NCI-H2171 (cell line): ENCODE results near the gene LMAN2.

Source experiments
- DNase-seq: peaks from one replicate; lab custom pipeline; 2025; lab: John Stamatoyannopoulos, UW

Gene LMAN2

GRCh38 chr5:177351392-177352329 lies at the start of gene LMAN2:
Gene LMAN2, minus strand, starts transcription at chr5:177351668. Its CDS starts 21 bp downstream, at chr5:177351647.
- peak; percentile 78 for DNase-seq

GRCh38 chr5:177399997-177400868 lies 48.8 kb upstream of the LMAN2 start, which contains the start of gene PFN3:
Gene PFN3, minus strand, starts transcription at chr5:177400661. Its CDS starts 85 bp downstream, at chr5:177400576.
- no peak for DNase-seq

GRCh38 chr5:177397875-177398390 lies 46.5 kb upstream of the LMAN2 start:
- DNase-seq: no peak

GRCh38 chr5:177396807-177397206 lies 45.3 kb upstream of the LMAN2 start:
- no peak for DNase-seq

- DNase-seq: no peak
Measured at GRCh38 chr5:177396078-177396477, 44.6 kb upstream of the LMAN2 start.

- no peak for DNase-seq
Measured at GRCh38 chr5:177393990-177394389, 42.5 kb upstream of the LMAN2 start.

- no peak for DNase-seq
Measured at GRCh38 chr5:177393206-177393765, 41.8 kb upstream of the LMAN2 start.

GRCh38 chr5:177392765-177393164 lies 41.3 kb upstream of the LMAN2 start:
- no peak for DNase-seq

- DNase-seq: peak; percentile 20
Measured at GRCh38 chr5:177390363-177391300, 39.2 kb upstream of the LMAN2 start.

- DNase-seq: no peak
Measured at GRCh38 chr5:177389241-177390169, 38.0 kb upstream of the LMAN2 start.

GRCh38 chr5:177388521-177389052 lies 37.1 kb upstream of the LMAN2 start:
- DNase-seq: no peak

- DNase-seq: no peak
Measured at GRCh38 chr5:177387405-177387804, 35.9 kb upstream of the LMAN2 start.

GRCh38 chr5:177386542-177386941 lies 35.1 kb upstream of the LMAN2 start:
- DNase-seq: no peak

GRCh38 chr5:177385720-177386119 lies 34.3 kb upstream of the LMAN2 start:
- no peak for DNase-seq

GRCh38 chr5:177384134-177384533 lies 32.7 kb upstream of the LMAN2 start, which contains the start of gene SLC34A1:
Gene SLC34A1, plus strand, starts transcription at chr5:177384434. Its CDS starts 1,308 bp downstream, at chr5:177385742.
- DNase-seq: no peak

GRCh38 chr5:177383181-177383580 lies 31.7 kb upstream of the LMAN2 start:
- no peak for DNase-seq

- DNase-seq: no peak
Measured at GRCh38 chr5:177382423-177383029, 31.1 kb upstream of the LMAN2 start.

GRCh38 chr5:177380805-177381126 lies 29.3 kb upstream of the LMAN2 start:
- DNase-seq: no peak
